ENCODE results near the gene SLC12A2.

SLC12A2 gene

DNA sequence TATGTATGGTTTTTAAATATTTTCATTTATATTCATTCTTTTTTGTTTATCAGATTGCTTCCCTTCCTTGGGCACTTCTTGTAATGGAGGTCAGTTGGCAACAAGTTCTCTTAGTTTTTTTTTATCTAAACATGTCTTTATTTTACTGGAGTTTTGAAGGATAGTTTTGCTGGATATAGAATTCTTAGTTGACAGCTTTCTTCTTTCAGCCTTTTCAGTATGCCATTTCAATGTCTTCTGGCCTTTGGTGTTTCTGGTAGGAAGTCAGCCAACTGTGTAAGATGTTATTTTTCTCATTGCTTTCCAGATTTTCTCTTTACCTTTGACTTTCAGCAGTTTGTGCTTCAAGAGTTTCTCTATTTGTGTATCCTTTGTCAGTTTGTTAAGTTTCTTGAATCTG, 14.2 kb downstream of the SLC12A2 start:
- DNase-seq = no peak

GRCh38 chr5:128099944-128100343, 16.4 kb downstream of the SLC12A2 start:
- DNase-seq = no peak

GRCh38 chr5:128100860-128101557, 17.4 kb downstream of the SLC12A2 start:
- no peak for DNase-seq

DNA sequence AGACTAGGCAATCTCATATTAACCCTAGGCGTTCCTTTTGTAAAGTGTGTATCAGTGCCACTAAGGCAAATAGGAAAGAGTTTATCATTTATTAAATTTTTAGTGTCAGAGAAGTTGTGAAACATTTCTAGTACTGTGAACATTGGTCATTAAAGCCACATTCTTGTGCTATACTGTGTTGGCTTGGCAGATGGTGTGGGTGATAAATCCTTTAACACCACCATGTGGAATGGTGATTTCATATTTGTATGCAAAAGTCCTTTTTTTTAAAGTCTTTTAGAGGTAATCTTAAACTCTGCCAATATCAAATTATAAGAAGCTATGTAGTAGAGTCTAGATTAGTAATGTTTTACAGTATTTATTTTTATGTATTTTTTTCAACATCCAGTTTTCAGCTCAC, 18.1 kb downstream of the SLC12A2 start:
- DNase-seq = no peak

- DNase-seq = no peak
These were observed 21.6 kb downstream of the SLC12A2 start for GRCh38 chr5:128105203-128105602.

- DNase-seq = no peak
These were observed 25.6 kb downstream of the SLC12A2 start for GRCh38 chr5:128109138-128109537.

GRCh38 chr5:128109766-128110165, 26.2 kb downstream of the SLC12A2 start:
- DNase-seq = no peak

DNA sequence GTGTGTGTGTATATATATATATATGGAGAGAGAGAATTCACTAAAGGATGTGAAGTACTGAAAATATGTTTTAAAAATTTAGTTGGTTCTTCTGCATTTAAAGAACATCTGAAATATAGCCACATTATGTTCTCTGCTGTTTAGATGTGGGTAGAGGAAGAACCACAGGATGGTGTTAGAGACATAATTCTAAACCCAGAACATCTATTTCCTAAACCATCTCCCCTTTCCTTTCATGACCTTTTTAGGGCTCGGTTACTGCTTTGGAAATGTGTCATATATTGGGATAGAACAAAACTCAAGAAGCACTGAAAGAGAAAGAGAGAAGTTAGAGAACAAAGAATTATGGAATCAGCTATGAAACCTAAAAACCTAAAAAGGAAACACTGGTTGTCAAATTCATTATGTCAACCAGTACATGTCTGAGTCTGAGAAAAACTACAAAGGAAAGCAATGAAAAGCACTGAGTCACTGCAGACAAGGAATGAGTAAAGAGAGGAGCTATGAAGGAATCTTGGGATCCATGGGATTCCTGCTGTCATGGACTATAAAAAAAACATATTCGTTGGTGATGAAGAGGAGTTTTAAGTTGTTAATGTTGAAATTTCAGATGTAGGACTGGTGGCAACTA, 28.4 kb downstream of the SLC12A2 start:
- no peak for DNase-seq

DNA sequence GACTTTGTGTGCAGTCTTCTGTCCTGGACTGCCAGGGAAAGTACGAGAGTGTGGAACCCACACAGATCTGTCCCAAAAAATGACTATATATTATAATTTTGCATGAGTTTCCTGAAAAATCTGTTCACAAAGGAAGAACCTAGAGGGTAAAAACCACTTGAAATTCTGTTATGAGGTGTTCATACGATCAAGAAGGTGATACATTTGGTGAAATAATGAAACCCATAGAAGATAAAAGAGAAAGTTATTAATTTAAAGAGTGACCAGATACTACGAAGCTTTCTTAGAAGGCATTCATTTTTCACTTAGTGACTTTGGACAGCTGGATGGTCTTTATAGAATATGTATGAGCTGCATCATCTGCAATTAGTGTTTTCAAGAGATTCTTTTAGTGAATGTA, 32.9 kb downstream of the SLC12A2 start:
- DNase-seq = no peak

DNA sequence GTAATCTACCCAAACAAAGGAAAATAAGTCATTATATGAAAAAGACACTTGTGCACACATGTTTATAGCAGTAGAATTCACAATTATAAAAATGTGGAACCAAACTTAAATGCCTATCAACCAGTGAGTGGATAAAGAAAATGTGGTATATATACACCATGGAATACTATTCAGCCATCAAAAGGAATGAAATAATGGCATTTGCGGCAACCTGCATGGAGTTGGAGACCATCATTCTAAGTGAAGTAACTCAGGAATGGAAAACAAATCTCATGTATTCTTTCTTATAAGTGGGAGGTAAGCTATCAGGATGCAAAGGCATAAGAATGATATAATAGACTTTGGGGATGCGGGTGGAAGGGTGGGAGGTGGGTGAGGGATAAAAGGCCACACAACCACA, 34.6 kb downstream of the SLC12A2 start:
- DNase-seq = no peak

DNA sequence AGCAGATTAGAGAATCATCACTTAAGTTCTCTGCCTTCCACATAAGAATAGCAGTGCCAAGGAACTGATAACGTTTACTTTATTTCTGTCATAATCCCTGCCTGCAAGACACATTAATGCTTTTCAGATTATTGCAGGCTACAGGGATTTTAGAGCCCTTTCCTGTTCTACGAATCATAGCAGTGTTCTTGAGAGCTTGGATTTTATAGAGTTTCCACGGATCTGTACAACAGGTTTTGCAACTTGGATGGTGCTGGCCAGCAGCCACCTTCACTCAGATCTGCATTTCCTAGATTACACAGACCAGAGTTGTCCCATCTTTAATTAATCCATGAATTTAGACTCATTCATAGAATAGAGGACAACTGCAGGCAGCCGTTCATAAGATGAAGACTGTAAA, 38.1 kb downstream of the SLC12A2 start:
- no peak for DNase-seq

DNA sequence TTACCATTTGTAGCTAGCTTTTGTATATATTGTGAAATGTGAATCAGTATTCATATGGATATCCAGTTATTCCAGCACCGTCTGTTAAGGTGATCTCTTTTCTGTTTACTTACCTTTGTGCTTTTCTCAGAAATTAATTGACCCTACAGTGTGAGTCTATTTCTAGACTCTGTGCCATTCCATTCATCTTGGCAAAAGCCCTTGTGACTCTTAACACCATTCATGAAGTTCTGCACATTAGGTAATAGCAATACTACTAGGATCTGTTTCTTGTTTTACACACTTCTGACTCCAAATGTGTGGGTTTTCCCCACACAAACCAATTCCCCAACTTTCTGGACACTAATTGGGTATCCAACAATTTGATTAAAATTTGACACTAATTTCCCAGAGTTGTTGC, 40.4 kb downstream of the SLC12A2 start:
- DNase-seq = no peak

- DNase-seq = no peak
These were observed 42.7 kb downstream of the SLC12A2 start for GRCh38 chr5:128126241-128126640.

DNA sequence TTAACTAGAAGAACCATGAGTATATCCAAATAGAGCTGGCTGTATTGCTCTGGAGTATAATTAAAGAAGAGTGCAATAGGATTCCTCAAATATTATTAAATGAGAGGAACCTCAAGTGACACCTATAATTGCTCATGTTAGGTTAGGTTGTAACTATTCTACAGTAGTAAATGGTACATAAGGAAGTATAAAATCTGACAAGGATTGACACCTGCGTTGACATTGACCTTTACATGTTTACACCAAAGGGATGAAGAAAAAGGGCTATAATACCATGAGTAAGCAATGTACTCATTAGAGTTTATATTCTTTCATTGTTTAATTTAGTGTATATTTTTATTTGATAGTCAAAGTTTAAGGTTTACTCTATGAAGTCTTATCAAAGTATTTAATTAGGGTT, 48.9 kb downstream of the SLC12A2 start:
- DNase-seq = no peak

- no peak for DNase-seq
These were observed 51.7 kb downstream of the SLC12A2 start for GRCh38 chr5:128135286-128135685.

DNA sequence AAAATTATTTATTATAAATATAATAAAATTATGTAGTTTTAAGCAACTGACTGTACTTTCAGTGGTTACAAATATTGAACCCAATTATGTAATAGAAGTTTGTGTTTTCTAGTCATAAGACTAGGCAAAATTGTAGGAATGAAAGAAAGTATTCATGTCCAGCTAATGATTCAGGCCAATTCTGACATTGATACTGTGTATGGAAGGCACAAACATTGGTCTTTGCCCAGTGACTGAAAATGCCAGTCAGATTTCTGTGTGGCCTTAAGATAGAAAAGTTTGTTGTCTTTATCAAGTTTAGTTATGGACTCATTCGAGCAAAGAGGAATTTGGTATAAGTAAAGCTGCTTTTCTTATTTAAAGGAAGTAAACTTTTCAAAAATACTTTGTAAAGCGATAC, 60.3 kb downstream of the SLC12A2 start:
- no peak for DNase-seq

GRCh38 chr5:128144491-128144890, 60.9 kb downstream of the SLC12A2 start:
- DNase-seq = no peak

DNA sequence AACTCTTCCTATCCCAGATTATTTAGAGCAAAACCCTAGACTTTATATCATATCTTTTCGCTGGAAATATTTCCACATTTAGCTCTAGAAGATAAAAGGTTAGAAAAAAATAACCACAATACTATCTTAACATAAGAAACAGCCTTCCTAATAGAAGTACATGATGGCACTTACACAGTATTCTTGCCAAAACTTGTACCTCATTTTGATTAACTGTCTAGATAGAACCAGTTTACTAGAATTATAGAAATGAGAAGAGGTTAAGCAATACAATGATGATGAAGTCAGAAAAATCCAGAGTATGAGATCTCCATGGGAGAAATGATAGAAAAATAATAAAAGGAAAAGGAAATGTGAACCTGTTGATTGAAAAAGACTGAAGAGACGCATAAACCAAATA, 63.1 kb downstream of the SLC12A2 start:
- DNase-seq = no peak

- no peak for DNase-seq
These were observed 71.4 kb downstream of the SLC12A2 start for GRCh38 chr5:128154943-128155342.

- no peak for DNase-seq
These were observed 72.2 kb downstream of the SLC12A2 start for GRCh38 chr5:128155776-128156175.

DNA sequence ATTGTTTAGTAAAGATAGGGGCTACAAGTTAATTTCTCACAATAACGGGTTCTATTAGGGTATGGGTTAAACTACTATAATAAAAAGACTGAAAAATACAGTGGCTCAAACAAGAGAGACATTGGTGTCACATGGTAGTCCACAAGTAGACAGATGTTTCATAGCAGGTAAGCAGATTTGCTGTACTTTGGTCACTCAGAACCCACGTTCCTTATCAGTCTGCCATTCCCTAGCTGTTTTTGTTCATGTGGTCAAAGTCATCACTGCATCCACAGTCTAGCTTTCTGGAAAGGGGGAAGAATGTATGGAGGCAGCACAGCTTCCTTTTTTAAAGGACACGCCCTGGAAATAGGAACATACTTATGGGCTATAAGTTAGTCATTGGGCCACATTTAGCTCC, 73.0 kb downstream of the SLC12A2 start:
- no peak for DNase-seq

DNA sequence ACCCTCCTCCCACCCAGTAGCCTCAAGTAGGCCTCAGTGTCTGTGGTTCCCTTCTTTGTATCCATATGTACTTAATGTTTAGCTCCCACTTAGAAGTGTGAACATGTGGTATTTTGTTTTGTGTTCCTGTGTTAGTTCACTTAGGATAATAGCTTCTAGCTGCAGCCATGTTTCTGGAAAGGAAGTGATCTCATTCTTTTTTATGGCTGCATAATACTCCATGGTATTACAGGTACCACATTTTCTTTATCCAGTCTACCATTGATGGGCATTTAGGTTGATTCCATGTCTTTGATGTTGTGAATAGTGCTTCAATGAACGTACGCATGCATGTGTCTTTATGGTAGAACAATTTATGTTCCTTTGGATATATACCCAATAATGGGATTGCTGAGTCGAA, 74.8 kb downstream of the SLC12A2 start:
- no peak for DNase-seq

- no peak for DNase-seq
These were observed 80.4 kb downstream of the SLC12A2 start for GRCh38 chr5:128163991-128164390.

DNA sequence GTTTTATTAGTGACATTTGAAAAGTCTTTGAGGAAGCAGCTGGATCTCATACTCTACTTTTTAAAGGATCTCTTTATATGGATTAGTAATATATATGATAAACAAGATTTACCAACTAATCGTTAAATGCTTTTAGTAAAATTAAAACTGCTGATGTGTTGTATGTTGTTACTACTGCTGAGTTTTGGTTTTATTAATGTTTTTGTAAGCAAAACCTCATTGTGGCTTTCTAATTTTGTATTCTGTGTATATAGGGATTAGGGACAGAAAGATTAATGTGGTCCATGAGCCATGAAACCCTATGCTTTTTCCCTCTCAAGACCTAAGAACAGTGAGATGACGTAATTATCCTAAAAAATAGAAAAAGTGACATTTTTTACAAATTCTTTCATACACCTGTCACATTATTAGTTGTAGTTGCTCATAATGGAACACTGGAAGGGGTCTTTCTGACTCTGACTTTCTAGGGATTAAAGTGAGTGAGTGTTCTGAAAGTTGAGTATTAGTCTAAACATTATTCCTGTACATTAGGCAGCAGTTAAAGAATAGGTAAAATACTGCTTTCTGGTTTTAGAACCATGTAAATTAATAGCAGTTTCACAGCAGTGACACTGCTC, 85.9 kb downstream of the SLC12A2 start:
- DNase-seq = no peak

DNA sequence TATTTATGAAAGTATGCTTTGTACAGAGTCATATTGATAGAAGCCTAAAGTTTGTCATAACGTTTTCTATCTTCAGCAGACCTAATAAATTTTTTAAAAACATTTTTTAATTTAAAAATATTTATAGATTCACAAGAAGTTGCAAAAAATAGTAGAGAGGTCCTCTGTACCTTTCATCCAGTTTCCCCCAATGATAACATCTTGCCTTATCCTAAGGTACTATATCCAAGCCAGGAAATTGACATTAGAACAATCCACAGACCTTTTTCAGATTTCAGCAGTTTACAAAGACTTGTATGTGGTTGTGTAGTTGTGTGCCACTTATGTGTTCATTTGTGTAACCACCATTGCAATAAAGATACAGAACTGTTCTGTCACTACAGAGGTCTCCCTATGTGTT, 88.5 kb downstream of the SLC12A2 start:
- no peak for DNase-seq
